Amniotic stem cell (primary cell): ENCODE measurements around the gene CXCL1.
"Not testable (repeated sequence)": the region's sequence is repeated elsewhere in the genome, so short reads cannot be mapped to it uniquely, and the experiment has no call there.

ENCODE experiments used
- DNase-seq: peaks from one replicate; lab custom pipeline; 2025; lab: John Stamatoyannopoulos, UW

CXCL1 gene

DNA sequence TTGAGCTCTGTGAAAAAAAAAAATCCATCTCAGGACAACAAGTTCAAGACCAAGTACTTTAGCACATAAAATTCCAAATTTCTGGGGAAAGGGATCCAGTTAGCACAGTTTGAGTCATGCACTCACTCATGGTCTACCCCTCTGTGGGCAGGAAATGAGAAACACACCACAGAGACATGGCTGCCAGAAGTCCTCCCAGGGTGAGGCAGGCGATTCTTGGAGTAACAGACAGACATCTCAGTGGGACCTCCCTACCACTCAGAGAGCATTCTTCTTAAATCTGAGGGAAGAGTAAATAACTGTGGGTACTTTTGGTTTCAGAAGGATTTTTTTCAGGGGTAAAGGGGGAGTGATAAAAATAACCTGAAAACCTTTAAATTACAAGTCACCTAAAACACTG, 14.1 kb downstream of the CXCL1 start:
- no peak for DNase-seq

DNA sequence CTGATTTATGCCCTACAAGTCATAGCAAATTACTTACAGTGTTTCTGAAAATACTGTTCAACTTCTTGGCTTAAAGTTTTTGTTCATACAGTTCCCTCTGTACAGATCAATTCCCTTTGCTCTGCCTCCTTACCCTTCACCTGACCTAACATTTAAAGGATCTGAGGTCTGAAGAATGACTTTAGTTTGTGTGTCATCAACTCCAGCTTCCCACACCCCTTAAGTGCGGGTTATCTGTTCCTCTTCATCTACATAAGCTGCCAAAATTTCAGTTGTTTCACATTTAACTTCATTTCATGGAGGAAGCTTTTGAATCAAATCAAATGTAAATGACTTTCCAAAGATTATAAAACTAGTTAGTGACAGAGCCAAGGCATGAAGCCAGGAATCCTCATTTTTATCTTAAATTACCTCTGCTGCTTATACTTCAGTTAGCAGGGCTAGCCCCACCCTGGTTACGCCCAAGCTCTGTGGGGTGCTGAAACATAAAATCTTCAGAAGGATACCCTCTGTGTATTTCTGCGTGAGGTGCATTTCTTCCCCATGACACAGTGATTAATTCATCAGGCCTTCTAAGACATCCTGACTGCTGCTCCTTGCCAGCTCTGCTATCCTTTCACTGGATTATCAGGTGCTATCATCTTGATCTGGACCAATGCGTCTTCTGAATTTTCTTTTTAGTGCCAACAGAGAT, 16.5 kb downstream of the CXCL1 start:
- DNase-seq, result no peak

- no peak for DNase-seq
Measured at GRCh38 chr4:73891326-73891725, 22.1 kb downstream of the CXCL1 start.

- DNase-seq, result no peak
Measured at GRCh38 chr4:73891739-73892405, 22.7 kb downstream of the CXCL1 start.

- no peak for DNase-seq
Measured at GRCh38 chr4:73892966-73893365, 23.8 kb downstream of the CXCL1 start.

DNA sequence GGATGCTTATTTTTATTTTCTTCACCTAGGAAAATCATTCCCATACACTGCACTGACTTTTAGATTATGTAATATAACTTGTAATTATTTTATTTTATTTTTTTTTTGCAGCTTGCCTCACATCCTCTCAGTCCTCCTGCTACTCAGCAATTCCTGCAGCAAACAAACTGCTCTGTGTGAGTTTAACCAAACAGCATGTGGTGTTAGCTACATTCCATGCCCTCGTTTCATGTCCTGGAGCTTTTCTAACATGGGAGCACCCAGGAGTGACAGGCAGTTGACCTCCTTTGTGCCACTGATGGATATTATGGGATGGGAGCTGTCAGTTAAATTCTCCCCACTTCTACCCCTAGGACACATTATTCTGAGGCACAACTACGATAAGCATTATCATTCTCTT, 24.8 kb downstream of the CXCL1 start:
- no peak for DNase-seq

- DNase-seq, result no peak
Measured at GRCh38 chr4:73895201-73896175, 26.3 kb downstream of the CXCL1 start.

DNA sequence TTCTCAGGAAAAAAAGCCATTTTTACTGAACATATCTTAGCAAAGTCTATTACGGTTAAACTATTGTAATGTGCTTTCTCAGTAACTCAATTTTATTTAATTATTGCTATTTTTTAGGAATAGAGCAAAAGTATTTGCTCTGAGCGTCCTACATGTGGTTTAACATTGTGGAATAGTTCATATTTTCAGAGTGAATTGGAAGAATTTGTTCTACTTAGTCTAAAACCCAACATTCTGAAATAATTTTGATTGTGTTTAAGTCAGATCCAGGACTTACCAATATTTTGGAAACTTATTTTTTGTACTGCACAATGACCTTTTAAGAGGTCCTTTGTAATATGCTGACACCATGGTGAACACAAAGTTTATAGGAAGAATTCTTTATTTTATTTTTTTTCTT, 27.2 kb downstream of the CXCL1 start:
- no peak for DNase-seq

- DNase-seq, result no peak
Measured at GRCh38 chr4:73897380-73898136, 28.4 kb downstream of the CXCL1 start.

GRCh38 chr4:73899338-73899737, 30.1 kb downstream of the CXCL1 start:
- not testable (repeated sequence) for DNase-seq

DNA sequence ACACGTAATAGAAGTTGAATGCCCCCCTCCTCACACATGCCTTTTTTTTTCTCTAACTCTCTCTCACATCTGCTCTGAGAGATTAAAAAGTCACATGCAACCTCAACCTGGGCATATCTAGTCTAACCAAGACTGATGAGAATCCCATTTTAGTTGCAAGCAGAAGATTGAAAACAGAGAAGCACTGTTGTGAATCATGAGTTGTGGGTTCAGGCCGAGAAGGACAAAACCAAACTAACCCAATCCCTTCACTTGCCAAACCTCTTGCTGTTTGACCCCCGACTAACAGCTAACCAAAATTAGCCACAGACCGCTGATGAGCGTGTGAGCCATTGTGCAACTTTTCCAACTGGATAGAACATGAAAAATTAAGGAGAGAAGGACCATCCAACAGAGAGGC, 31.8 kb downstream of the CXCL1 start:
- DNase-seq, result no peak

- DNase-seq, result no peak
Measured at GRCh38 chr4:73902038-73902637, 32.9 kb downstream of the CXCL1 start.

GRCh38 chr4:73902817-73903547, 33.8 kb downstream of the CXCL1 start:
- no peak for DNase-seq

- no peak for DNase-seq
Measured at GRCh38 chr4:73904491-73904890, 35.3 kb downstream of the CXCL1 start.

GRCh38 chr4:73908965-73909364, 39.8 kb downstream of the CXCL1 start:
- no peak for DNase-seq

DNA sequence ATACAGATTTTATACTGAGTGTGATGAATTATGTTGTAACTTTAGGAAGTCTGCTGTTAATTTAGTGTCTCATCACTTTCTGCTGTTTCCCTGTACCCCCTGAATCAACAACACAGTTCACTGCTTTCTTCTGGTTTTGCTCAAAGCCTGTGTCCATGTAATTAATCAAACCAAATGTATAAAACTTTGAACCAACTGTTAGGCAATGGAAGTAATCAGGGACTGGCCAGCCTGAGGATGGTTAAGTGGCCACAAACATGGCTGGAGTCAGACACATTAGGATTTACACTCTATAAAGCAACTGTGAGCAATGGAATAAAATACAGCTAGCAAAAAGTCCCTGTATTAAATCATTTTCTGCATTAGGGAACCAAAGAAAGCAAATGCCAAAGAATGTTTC, 42.6 kb downstream of the CXCL1 start:
- DNase-seq, result no peak

DNA sequence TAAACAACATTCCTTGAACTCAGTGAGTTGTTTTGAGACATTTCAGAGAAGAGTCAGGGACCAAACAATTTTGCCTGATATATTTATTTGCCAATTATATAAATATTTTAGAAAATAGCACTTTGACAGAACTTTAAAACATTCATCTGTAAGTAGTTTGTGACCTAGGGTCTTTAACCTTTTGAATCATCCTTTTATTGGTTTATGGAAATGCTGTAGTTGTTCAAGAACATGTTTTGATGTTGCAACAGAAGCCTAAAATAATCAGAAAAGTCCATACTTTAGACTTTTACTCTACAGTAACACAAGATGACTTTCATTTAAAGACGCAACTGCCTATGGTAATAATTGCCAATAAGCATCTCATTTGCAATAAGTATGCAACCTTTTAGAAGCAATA, 43.0 kb downstream of the CXCL1 start:
- DNase-seq, result no peak

DNA sequence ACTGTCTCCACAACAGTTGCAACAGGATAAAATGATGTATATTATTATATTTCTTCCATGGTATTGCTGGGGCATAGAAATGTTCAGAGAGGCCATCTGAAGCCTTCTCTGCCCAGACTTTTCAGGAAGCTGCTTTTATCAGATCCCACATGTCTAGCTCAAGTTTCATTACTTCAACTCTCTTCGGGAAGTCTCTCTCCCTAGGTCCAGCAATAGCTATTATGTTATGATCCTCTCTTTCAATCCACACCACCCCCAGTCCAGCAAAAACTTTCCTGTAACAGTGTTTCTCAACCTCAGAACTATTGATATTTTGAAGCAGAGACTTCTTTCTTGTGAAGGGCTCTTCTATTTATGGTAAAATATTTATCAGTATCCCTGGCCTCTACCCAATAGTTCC, 44.9 kb downstream of the CXCL1 start:
- DNase-seq, result no peak

DNA sequence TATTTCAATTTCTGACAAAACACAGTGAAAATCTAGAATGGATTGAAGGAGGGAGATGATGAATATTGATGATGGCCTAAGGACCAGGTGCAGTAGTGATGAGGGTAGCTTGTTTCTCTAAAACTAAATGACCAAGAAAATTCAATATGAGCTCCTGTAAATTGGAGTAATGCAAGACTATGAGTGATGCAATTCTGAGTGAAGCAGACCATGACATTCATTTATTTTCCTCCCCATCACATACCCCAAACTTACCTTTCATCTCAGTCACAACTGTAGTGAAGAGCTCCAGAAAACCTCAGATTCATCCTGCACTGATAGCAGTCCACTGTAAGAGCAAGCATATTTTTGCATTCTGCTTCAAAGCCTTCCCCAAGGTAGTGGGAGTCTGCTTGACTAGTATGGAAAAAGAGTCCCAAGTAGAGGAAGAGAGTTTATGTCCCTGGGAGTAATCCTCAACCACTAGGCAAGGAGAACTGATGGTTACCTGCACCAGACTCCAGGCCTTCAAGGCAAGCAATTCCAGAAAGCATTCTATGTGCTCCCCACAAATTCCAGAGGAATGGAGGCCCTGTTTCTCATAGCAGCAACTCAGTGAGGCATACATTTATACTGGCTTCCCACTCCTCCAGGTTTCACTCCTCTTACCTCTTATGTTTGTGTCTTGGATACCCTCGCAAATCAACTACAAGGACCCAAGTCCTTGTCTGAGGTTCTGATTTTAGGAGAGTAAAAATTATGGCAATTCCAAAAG, 47.2 kb downstream of the CXCL1 start:
- DNase-seq, result no peak

DNA sequence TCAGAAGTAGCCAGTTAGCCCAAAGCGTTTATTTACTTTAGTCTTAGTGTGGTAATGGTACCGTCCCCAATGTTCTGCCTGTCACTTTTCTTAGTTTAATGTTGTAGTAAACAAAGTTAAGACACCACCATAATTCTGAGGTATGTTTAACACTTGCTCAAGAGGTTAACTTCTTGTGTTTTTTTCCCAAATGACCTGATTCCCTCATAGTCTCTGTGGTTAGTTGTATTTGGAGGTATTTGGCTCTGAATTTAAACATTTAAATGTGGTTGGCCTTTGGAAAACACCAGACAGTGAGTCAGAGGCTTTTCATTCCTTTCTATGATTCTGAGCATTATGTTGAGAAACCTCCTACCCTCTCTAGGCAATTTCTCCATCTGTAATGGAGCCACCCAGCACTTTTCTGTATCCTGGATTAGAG, 47.9 kb downstream of the CXCL1 start:
- peak; percentile 83 for DNase-seq
